Prostate gland (tissue), 2 donors: Measurements from ENCODE around the gene COLEC12.

Experiments used
- CTCF ChIP-seq, 4 experiments: fragments of 200-600 bp in 2 of 4; fragments of 450-650 bp in 2 of 4; sonication (generic) in 2 of 4; IDR thresholded peaks; 1 replicate in 3 of 4; 2 replicates in 1 of 4; pipeline ENCODE4 v1.5.1; 2016 to 2019; ENCODE audit warnings: antibody characterized with exemption in 4 of 4, mild to moderate bottlenecking in 2 of 4, moderate library complexity in 2 of 4
- POLR2A ChIP-seq: fragments of 450-650 bp; IDR thresholded peaks from one replicate; pipeline ENCODE4 v1.6.1; 2016; ENCODE audit warnings: antibody characterized with exemption, mild to moderate bottlenecking
- POLR2AphosphoS5 ChIP-seq: sonication (generic); formaldehyde crosslinking; IDR thresholded peaks from one replicate; pipeline ENCODE4 v1.6.1; 2017; ENCODE audit warnings: antibody characterized with exemption

DNA sequence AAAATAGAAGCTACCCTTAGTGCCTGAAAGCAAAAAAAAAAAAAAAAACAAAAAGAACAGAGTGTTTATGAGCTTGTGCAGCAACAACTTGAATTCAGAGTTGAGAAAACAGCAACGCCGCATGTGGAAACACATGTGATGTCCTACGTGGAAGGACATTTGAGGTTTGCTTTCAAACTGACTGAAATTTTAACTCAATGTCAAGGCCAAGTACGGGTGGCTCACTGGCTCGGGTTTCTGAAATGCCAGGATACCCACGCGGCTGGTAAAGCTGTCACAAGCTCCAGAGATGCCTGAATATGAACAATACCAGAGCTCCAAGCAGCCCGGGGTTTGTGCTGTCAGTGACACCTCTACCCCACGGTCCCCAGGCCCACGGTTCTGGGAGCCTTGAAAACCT lies 160.5 kb downstream of the COLEC12 start:
- TF ChIP-seq CTCF (IDR thresholded peaks at IDR 0.05) (no peak), POLR2A (no peak), POLR2AphosphoS5 (no peak)
